ENCODE data around the gene STRADA.

STRADA gene, protein sequence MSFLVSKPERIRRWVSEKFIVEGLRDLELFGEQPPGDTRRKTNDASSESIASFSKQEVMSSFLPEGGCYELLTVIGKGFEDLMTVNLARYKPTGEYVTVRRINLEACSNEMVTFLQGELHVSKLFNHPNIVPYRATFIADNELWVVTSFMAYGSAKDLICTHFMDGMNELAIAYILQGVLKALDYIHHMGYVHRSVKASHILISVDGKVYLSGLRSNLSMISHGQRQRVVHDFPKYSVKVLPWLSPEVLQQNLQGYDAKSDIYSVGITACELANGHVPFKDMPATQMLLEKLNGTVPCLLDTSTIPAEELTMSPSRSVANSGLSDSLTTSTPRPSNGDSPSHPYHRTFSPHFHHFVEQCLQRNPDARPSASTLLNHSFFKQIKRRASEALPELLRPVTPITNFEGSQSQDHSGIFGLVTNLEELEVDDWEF

DNA sequence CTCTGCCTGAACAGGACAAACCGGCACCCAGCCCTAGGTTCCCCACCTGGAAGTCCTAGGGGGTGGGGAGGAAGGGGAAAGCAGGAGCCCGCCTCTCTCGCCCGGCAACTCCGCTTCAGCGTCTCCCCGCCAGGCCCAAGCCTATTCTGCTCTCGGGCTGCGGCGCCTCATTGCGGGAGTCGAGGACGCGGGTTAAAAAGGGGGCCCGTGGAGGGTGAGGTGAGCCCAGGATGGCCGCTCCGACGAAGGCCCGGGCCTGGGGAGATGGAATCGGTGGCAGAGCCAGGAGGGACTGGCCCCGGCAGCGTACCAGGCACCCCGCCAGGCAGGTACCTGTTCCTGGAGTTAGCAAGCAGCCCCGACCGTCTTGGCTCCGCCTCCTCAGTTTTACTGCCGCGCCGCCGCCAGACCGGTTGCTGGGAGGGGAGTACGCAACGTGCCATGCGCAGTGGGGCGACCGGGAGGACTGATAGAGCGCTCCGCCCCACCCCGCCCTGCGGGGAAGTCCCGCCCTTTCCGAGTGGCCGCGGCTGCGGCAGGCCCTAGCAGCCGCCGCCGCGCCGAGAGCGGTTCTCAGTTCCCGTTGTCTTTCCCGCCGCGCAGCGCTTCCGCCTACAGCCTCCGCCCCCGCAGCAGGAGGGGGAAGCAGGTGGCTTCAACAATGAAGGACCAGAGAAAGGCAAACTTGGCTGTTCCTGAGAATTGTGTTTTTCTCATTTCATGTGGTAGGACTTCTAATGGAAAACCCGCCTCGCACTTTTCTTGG is at the start of gene STRADA:
TSS of gene STRADA (minus strand) at position 392 of the 766 bp plus-strand sequence. CDS start 13,430 bp downstream, outside the sequence.
- peak; percentile 98 to 99 (median 98) for DNase-seq (ENCODE audit: low read depth in 3 of 3)

GRCh38 chr17:63790057-63790456 is 48.5 kb upstream of the STRADA start:
- DNase-seq (ENCODE audit: low read depth in 3 of 3), result no peak

GRCh38 chr17:63786971-63787711 is 45.5 kb upstream of the STRADA start:
- no peak for DNase-seq (ENCODE audit: low read depth in 3 of 3)

- DNase-seq (ENCODE audit: low read depth in 3 of 3), result no peak
These were observed 44.5 kb upstream of the STRADA start for GRCh38 chr17:63786117-63786516.

- DNase-seq (ENCODE audit: low read depth in 3 of 3), result no peak
These were observed 44.0 kb upstream of the STRADA start for GRCh38 chr17:63785556-63785955.

DNA sequence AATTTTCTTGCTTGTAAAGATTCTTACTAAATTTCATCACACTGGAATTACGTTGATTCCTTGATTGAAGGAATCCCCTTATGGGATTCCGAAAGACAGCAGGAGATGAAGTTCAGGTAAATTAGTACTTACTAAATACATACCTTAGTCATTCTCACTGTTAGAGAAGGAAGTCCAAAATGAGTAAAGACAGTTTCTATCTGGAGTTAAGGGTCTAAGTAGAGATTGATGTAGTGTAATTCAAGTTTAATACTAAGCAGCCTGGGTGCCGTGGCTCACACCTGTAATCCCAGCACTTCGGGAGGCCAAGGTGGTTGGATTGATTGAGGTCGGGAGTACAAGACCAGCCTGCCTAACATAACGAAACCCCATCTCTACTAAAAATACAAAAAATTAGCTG is 41.9 kb upstream of the STRADA start:
- DNase-seq (ENCODE audit: low read depth in 3 of 3), result no peak

DNA sequence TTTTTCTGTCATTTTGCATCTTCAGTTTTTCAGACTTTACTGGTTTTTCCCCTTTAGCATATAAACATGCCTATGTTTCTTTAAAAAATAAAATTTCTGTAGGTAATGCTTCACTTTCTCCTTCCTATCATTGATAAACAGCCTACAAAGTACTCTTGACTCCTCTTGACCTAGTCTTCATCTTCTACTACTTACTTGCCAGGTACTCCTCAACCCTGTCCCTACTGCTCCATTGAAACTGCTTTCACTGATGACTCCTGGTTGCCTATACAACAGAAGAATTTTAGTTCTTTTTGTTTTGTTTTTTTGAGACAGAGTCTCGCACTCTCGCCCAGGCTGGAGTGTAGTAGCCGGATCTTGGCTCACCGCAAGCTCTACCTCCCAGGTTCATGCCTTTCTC is 39.3 kb upstream of the STRADA start:
- no peak for DNase-seq (ENCODE audit: low read depth in 3 of 3)

DNA sequence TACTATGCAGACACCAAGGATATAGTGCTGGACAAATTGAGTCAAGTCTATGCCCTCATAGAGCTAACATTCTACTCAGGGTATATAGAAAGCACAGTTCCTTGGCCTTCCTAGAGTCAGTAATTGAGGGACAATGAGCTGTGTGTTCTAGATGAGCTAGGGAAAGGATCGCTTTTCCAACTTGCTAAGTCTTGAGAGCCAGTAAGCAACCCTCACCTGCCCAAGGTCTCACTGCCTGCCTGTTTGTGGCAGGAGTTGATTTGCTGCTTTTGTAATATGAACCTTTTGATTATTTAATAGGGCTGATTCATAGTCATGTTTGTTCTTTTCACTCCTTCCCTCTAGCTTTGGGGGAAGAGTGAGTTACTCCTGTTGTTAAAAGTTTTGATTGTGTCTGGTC is 38.9 kb upstream of the STRADA start:
- no peak for DNase-seq (ENCODE audit: low read depth in 3 of 3)

GRCh38 chr17:63775420-63775819 is 33.8 kb upstream of the STRADA start:
- no peak for DNase-seq (ENCODE audit: low read depth in 3 of 3)

DNA sequence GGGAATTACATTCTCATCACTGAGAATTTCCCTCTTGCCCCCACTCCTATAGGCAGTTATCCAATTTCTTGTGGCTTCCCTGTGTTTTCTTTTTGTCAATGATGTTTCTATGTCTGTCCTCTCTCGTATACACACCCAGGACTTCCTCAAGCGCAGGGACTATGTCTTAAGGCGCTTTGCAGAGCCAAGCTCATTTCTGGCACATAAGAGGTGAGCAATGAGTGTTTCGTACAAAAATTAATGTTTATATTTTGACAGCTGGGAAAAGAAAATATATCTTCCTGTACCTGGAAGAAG is 33.3 kb upstream of the STRADA start:
- DNase-seq (ENCODE audit: low read depth in 3 of 3), result no peak

DNA sequence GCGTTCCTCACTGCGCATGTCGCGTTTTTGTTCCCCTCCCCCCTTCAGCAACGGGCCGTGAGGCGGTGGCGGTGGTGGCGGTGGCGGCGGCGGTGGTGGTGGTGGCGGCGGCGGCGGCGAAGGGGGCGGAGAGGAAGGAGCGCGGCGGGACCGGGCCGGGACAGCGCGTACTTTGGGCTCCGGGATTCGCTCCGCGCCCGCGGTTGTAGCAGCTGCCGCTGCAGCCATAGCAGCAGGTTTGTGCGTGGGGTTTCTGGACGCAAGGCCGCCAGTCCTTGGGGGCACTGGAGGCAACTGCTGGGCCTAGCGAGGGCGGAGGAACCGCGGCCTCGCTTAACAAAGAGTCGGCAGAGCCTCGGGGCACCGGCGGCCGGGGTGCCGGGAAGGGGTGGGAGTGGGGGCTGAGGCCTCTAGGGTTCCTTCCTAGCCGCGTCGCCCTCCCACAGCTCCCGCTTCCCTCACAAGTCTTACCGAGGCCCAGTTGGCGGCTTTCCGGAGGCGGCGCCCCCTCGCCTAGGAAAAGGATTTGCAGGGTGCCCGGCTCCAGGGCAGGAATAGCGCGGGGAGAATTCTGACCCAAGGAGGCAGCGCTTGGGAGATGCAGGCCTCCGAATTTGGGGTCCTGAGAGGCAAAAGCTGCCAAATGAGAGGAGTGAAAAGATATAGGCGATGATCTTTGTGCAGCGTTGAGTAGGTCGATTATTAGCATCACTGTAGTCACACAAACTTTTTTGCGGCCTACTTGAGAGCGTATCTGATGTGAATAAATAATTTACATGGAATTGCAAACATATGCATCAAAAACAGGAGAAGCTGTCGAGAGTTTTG is 32.8 kb upstream of the STRADA start, which contains the start of gene DDX42:
TSS of gene DDX42 (plus strand) at position 30 of the 828 bp plus-strand sequence. CDS start 12,880 bp downstream, outside the sequence.
- DNase-seq (ENCODE audit: low read depth in 3 of 3), result peak in 2 of 3 experiments; percentile 87 to 89

- peak; percentile 86 to 97 (median 96) for DNase-seq (ENCODE audit: low read depth in 3 of 3)
These were observed 31.9 kb upstream of the STRADA start, which contains the start of gene CCDC47 for GRCh38 chr17:63773272-63774140. CCDC47 (minus strand) TSS chr17:63773597; CDS start chr17:63766175, 7,422 bp downstream.

GRCh38 chr17:63772801-63773271 is 31.2 kb upstream of the STRADA start:
- no peak for DNase-seq (ENCODE audit: low read depth in 3 of 3)

DNA sequence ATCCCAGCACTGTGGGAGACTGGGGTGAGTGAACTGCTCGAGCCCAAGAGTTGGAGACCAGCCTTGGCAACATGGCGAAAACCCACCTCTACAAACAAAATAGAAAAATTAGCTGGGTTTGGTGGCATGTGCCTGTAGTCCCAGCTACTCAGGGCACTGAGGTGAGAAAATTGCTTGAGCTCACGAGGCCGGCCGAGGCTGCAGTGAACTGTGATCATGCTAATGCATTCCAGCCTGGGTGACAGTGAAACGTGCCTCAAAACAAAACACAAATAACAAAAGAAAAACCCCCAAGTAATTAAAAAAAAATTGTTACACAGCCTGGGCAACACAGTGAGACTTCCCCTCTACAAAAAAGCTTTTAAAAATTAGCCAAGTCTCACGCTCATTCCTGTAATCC is 26.8 kb upstream of the STRADA start:
- DNase-seq (ENCODE audit: low read depth in 3 of 3), result no peak

GRCh38 chr17:63766754-63767153 is 25.2 kb upstream of the STRADA start:
- DNase-seq (ENCODE audit: low read depth in 3 of 3), result no peak

DNA sequence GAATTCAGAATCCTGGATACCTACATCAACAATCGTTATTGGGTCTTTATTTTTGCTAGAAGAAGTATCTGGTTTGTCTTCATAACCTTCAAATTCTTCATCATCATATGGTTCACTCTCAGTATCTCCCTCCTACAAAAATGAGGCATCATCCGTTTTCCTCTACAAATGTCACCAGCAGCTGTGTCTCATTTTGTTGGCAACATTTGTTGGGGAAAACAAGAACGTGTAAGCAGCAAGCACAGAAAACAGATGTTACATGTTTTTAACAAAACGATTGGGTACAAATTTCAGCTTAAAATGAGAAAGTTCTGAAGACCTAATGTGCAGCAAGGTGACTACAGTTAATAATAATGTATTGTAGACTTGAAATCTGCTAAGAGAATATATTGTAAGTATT is 23.1 kb upstream of the STRADA start:
- DNase-seq (ENCODE audit: low read depth in 3 of 3), result no peak

DNA sequence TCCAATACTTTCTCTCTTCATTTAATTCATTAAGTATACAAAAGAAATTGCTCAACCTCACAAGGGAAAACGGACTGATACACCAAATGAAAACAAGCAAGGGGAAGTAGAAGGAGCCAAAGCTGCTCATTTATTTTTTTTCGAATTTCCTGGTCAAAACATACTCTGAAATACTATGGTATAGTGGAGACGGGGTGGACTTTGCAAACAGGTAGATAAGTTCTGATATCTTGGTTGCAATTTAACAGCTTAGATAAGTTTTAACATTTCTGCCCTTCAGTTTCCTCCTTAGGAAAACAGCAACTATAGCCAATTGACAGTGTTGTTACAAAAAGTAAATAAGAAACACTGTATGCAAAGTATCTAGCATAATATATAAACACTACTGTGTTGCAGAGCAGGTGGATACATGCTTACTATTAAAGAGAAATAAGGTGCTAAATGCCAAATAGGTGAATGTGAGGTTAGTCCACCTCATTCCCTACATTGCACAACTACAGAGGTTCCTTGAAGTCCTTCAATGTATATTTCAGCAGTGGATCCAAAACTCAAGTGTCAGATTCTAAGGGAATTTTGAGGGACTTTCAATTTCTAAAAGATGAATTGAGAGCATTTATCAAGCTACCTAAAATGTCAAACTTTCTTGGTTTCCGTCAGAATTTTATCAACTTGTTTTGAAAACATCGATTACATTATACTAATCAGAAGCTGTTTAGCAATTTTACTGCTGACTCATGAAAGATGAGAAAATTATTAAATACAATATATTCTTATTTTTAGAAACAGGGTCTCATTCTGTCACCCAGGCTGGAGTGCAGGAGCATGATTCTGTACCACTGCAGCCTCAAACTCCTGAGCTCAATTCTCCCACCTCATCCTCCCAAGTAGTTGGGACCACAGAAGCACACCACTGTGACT is 20.8 kb upstream of the STRADA start:
- no peak for DNase-seq (ENCODE audit: low read depth in 3 of 3)

DNA sequence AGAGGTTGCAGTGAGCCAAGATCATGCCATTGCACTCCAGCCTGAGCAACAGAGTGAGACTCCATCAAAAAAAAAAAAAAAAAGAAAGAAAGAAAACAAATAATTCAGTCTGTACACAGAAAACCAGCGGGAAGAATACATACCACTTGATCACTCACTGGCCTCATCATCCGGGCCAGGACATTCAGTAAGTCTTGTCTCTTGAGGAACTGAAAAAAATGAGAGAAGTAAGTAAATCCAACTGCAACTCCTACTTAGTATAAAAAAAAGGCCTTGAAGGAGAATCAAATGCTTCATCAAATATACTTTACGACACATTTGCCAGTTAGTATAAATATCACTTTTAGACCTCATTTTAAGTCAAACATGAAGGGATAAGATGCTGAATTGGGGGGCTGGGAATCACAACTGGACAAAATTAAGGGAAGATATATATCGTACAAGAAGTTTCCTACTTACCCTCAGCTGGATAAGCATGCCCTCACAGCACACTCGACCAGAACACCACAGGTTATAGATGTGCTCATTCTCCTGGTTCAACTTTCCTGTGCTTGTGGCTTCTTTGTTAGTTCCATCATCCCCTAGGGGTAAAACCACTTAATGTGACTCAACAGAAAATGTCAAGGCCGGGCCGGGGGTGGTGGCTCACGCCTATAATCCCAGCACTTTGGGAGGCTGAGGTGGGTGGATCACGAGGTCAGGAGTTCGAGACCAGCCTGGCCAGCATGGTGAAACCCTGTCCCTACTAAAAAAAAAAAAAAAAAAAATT is 19.4 kb upstream of the STRADA start:
- DNase-seq (ENCODE audit: low read depth in 3 of 3), result no peak

Measured in stimulated activated CD4-positive, alpha-beta T cell treated with anti-CD3 and anti-CD28 coated beads, TNF-alpha, amount 100 ng/mL, for 4 hours (primary cell).